KOPT-K1 (cell line): ENCODE data around the gene UBE4A.
A peak's percentile ranks its signal among the peaks of the same experiment; 100 is the strongest.

ENCODE experiments used
- H3K27ac ChIP-seq: fragments of 200-600 bp; sonication (generic); 2 replicates; pipeline ENCODE4 v1.5.1; 2016; ENCODE audit warnings: antibody characterized with exemption, mild to moderate bottlenecking, low read depth, low read length; ENCODE audit not compliant: poor library complexity, severe bottlenecking
- H3K36me3 ChIP-seq: fragments of 200-600 bp; sonication (generic); 2 replicates; pipeline ENCODE4 v1.5.1; 2017; ENCODE audit warnings: antibody characterized with exemption, mild to moderate bottlenecking, low read length, moderate library complexity; ENCODE audit not compliant: insufficient read depth
- H3K9me3 ChIP-seq: fragments of 200-600 bp; sonication (generic); 2 replicates; pipeline ENCODE4 v1.5.1; 2017; ENCODE audit warnings: antibody characterized with exemption, low read length, mild to moderate bottlenecking; ENCODE audit not compliant: insufficient read depth, poor library complexity, severe bottlenecking

Gene UBE4A

GRCh38 chr11:118364956-118365615 lies 5.7 kb downstream of the UBE4A start:
- Histone ChIP-seq H3K27ac (no peak overlapping the region), H3K9me3 (no peaks in the 10 kb centered on the region), H3K36me3 (peaks cover 77% of the 10 kb centered on the region)

DNA sequence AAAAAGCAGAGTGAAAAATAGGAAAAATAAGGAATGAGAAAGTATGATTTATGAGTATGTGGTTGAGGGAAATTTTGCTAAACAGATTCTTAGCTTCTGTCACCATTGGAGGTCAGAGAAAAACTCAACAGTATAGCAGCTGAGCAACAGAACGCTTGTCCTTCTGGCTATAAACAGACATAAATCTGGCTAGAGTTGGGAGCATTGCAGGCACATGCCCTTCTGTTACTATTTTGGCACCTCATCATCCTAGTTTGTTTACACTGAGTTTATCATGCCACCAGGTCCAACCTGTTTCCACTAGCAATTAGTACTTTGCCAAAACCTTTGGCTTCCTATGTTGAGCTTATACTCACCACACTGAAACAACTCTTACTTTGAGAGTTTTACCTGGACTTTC lies 6.9 kb downstream of the UBE4A start:
- Histone ChIP-seq H3K9me3 (no peaks in the 10 kb centered on the region), H3K36me3 (peaks cover 89% of the 10 kb centered on the region), H3K27ac (no peak overlapping the region)

DNA sequence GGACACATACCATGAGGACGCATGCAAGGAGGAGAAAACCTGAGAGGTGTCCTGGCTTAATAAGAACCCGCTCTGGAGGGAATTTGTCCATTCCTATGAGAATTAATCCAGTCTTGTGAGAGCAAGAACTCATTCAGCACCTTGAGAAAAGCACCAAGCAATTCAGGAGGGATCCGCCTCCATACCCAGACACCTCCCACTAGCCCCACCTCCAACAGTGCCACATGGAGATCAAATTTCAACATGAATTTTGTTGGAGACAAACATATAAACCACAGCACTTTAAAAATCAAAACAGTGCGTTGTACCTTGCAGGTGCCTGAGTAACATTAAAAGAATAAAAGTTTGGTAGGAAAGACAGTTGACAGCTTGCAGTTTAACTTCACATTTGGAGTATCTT lies 11.4 kb downstream of the UBE4A start:
- no peak overlapping the region for H3K27ac ChIP-seq
- no peaks in the 10 kb centered on the region for H3K9me3 ChIP-seq
- peaks cover 100% of the 10 kb centered on the region for H3K36me3 ChIP-seq

DNA sequence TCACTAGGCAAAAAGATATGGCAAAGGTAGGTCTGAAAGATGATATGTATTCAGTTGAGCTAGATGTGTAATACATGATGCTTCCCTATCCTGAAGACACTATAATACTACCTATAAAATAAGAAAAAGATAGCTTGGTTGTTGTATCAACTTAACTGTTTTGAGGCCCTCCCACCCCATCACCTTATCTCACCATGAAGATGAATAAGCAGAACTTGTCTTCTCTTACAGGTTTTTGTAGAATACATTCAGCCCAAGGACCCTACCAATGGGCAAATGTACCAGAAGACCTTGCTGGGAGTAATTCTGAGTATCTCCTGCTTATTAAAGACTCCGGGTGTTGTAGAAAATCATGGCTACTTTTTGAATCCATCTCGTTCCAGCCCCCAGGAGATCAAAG lies 13.9 kb downstream of the UBE4A start:
- Histone ChIP-seq H3K36me3 (peaks cover 100% of the 10 kb centered on the region), H3K9me3 (no peaks in the 10 kb centered on the region), H3K27ac (no peak overlapping the region)

- no peak overlapping the region for H3K27ac ChIP-seq
- no peaks in the 10 kb centered on the region for H3K9me3 ChIP-seq
- H3K36me3 ChIP-seq: peaks cover 100% of the 10 kb centered on the region
Observed at GRCh38 chr11:118373871-118374270, 14.5 kb downstream of the UBE4A start.

DNA sequence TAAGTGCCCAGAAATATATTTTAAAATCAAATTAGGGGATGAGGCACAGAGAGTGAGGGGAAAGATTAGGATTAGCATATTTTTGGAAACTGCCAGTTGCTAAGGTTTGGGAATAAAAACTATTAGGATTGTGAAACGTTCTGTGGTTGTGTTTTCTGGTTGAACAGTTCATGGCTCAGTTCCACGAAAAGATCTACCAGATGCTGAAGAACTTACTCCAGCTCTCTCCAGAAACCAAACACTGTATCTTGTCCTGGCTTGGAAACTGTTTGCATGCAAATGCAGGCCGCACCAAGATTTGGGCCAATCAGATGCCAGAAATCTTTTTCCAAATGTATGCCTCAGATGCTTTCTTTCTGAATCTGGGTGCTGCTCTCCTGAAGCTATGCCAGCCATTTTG lies 15.3 kb downstream of the UBE4A start:
- Histone ChIP-seq H3K36me3 (peaks cover 100% of the 10 kb centered on the region), H3K9me3 (no peaks in the 10 kb centered on the region), H3K27ac (no peak overlapping the region)

GRCh38 chr11:118375978-118376377 lies 16.6 kb downstream of the UBE4A start:
- Histone ChIP-seq H3K27ac (no peak overlapping the region), H3K9me3 (no peaks in the 10 kb centered on the region), H3K36me3 (peaks cover 100% of the 10 kb centered on the region)

- no peaks in the 10 kb centered on the region for H3K9me3 ChIP-seq
- peaks cover 100% of the 10 kb centered on the region for H3K36me3 ChIP-seq
- no peak overlapping the region for H3K27ac ChIP-seq
Observed at GRCh38 chr11:118379497-118379896, 20.1 kb downstream of the UBE4A start.

GRCh38 chr11:118380571-118380970 lies 21.2 kb downstream of the UBE4A start:
- no peaks in the 10 kb centered on the region for H3K9me3 ChIP-seq
- peaks cover 100% of the 10 kb centered on the region for H3K36me3 ChIP-seq
- H3K27ac ChIP-seq: no peak overlapping the region

GRCh38 chr11:118382954-118383353 lies 23.6 kb downstream of the UBE4A start:
- Histone ChIP-seq H3K9me3 (no peaks in the 10 kb centered on the region), H3K36me3 (peaks cover 100% of the 10 kb centered on the region), H3K27ac (no peak overlapping the region)

DNA sequence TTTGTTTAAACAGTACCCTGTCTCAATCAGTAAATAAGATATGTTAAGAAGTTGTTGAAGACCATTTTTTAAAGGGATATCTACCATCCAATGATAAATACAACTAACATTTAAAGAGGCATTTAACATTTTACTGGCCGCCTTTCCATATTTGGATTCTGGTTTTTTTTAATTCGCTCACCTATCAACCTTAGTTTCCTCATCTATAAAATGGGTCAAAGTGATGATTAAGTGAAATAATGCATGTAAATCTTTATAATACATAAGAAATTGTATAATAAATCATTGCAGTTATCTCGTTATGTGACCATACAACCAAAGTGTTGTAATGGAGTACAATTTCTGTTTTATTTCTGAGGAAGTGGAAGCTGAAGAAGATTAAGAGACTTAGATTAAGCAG lies 24.3 kb downstream of the UBE4A start:
- no peak overlapping the region for H3K27ac ChIP-seq
- H3K9me3 ChIP-seq: no peaks in the 10 kb centered on the region
- H3K36me3 ChIP-seq: peaks cover 100% of the 10 kb centered on the region

DNA sequence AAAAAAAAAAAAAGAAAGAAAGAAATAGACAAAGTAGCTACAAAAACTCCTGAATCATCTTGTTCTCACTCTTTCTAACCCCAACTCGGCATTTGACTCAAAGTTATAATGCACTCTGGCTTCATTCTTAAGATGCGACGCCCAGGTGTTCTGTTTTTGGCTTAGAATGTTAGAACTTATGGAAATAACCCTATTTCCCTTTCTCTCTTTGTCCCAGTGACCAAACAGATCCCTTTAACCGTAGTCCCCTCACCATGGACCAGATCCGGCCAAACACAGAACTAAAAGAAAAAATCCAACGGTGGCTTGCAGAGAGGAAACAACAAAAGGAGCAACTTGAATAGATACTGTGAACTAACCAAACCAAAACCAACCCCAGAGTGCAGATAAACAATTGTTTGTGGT lies 36.7 kb downstream of the UBE4A start:
- Histone ChIP-seq H3K9me3 (no peaks in the 10 kb centered on the region), H3K36me3 (peaks cover 84% of the 10 kb centered on the region), H3K27ac (peak overlapping the region; percentile 32)

DNA sequence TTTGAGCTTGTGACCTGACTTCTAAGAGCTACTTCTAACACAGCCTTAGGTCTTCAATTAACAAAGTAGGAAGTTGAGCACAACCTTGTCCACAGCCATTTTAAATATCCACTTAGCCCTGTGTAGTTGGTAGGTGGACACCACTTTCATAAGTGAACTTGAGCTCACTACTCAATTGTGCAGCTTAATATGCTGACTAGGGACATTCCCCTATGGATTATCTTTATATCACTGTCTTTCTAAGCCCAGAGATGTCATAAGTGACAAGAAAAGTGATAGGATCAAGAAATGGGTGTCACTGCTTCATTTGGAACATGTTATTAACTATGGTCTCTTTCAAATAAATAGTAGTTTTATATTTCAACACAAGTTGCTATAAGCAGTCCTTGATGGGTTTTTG lies 38.0 kb downstream of the UBE4A start:
- no peak overlapping the region for H3K27ac ChIP-seq
- peaks cover 72% of the 10 kb centered on the region for H3K36me3 ChIP-seq

GRCh38 chr11:118398791-118399559 lies 39.6 kb downstream of the UBE4A start:
- no peaks in the 10 kb centered on the region for H3K9me3 ChIP-seq
- H3K27ac ChIP-seq: peak overlapping the region; percentile 50
- peaks cover 57% of the 10 kb centered on the region for H3K36me3 ChIP-seq

More for the DNA sequence above, 38.0 kb downstream of the UBE4A start:
- H3K9me3 ChIP-seq: no peaks in the 10 kb centered on the region

DNA sequence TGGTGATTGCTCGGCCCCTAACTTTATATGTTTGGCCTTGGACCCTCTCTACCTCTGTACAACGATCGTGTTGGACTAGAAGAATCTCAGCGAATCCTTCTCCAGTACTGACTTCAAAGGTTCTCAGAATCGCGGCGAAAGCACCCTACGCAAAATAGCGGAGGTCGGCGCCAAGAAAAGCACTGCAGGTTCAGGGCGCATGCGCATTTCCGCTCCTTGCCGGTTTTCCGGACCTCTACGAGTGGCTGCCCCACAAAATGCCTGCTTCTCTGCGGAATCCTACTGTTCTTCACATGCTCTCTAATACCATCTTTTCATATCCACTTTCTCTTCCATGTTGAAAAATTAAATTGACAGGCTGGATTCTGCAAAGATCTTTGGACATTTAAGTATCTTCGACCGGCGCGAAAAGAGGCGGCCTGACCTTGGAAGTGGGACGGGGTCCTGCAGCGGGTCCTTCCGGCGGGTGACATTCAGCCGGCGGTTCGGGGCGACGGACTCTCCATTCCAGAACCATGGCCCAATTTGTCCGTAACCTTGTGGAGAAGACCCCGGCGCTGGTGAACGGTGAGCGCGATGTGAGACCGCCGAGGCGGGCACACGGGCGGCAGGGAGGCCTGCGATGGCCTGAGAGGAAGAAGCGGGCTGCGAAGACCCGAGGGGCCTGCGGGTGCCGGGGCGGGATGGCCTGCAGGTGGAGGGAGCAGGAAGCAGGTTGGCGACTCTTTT lies 41.9 kb downstream of the UBE4A start, which contains the start of gene ATP5MG:
TSS of gene ATP5MG (plus strand) at position 456 of the 729 bp plus-strand sequence. CDS start at position 516, 60 bp downstream.
- Histone ChIP-seq H3K27ac (peak within 1 kb of the TSS; percentile 92), H3K36me3 (peaks cover 57% of the 10 kb centered on the region), H3K9me3 (no peaks in the 10 kb centered on the region)
